HEK293 (cell line): ENCODE results near the gene LSM10.

ENCODE experiments used
- REPIN1 ChIP-seq: fragments of 450-650 bp; formaldehyde crosslinking; IDR thresholded peaks from 2 replicates; pipeline ENCODE4 v1.5.1; 2017; ENCODE audit warnings: missing biosample characterization, missing genetic modification characterization, low read depth
- SALL2 ChIP-seq: fragments of 450-650 bp; formaldehyde crosslinking; IDR thresholded peaks from 2 replicates; pipeline ENCODE4 v1.5.0; 2017; ENCODE audit warnings: missing biosample characterization, mild to moderate bottlenecking, missing genetic modification characterization, borderline replicate concordance
- SP3 ChIP-seq: fragments of 450-650 bp; formaldehyde crosslinking; IDR thresholded peaks from 2 replicates; pipeline ENCODE4 v1.5.1; 2016; ENCODE audit warnings: missing biosample characterization, missing genetic modification characterization
- SP7 ChIP-seq: fragments of 450-650 bp; formaldehyde crosslinking; IDR thresholded peaks from 2 replicates; pipeline ENCODE4 v1.5.1; 2016; ENCODE audit warnings: missing biosample characterization, missing genetic modification characterization
- ZBTB10 ChIP-seq: fragments of 450-650 bp; formaldehyde crosslinking; IDR thresholded peaks from 2 replicates; pipeline ENCODE4 v1.5.1; 2016; ENCODE audit warnings: missing biosample characterization, missing genetic modification characterization
- ZBTB11 ChIP-seq: fragments of 450-650 bp; formaldehyde crosslinking; conservative IDR thresholded peaks from 2 replicates; pipeline ENCODE4 v1.5.1; 2016; ENCODE audit warnings: low read depth, missing biosample characterization, missing genetic modification characterization
- ZNF114 ChIP-seq: fragments of 450-650 bp; formaldehyde crosslinking; IDR thresholded peaks from 2 replicates; pipeline ENCODE4 v1.5.0; 2017; ENCODE audit warnings: missing biosample characterization, missing genetic modification characterization
- ZNF121 ChIP-seq: fragments of 450-650 bp; formaldehyde crosslinking; IDR thresholded peaks from 2 replicates; pipeline ENCODE4 v1.5.1; 2016; ENCODE audit warnings: missing biosample characterization, missing genetic modification characterization
- ZNF24 ChIP-seq: fragments of 450-650 bp; formaldehyde crosslinking; IDR thresholded peaks from 2 replicates; pipeline ENCODE4 v1.5.1; 2016; ENCODE audit warnings: missing biosample characterization, missing genetic modification characterization
- ZNF324 ChIP-seq: fragments of 450-650 bp; formaldehyde crosslinking; IDR thresholded peaks from 2 replicates; pipeline ENCODE4 v1.5.1; 2016; ENCODE audit warnings: missing biosample characterization, missing genetic modification characterization
- ZNF341 ChIP-seq: fragments of 450-650 bp; formaldehyde crosslinking; IDR thresholded peaks from 2 replicates; pipeline ENCODE4; 2016; ENCODE audit warnings: low read depth, missing biosample characterization, missing genetic modification characterization
- ZNF366 ChIP-seq: fragments of 450-650 bp; formaldehyde crosslinking; conservative IDR thresholded peaks from 2 replicates; pipeline ENCODE4 v1.5.1; 2016; ENCODE audit warnings: missing biosample characterization, missing genetic modification characterization
- ZNF433 ChIP-seq: fragments of 450-650 bp; formaldehyde crosslinking; IDR thresholded peaks from 2 replicates; pipeline ENCODE4 v1.5.1; 2016; ENCODE audit warnings: missing biosample characterization, missing genetic modification characterization, low read depth
- ZNF473 ChIP-seq: fragments of 450-650 bp; formaldehyde crosslinking; IDR thresholded peaks from 2 replicates; pipeline ENCODE4 v1.5.1; 2017; ENCODE audit warnings: missing biosample characterization, missing genetic modification characterization
- ZNF571 ChIP-seq: fragments of 450-650 bp; formaldehyde crosslinking; IDR thresholded peaks from 2 replicates; pipeline ENCODE4 v1.5.0; 2017; ENCODE audit warnings: missing biosample characterization, missing genetic modification characterization
- ZNF585B ChIP-seq: fragments of 450-650 bp; formaldehyde crosslinking; IDR thresholded peaks from 2 replicates; pipeline ENCODE4 v1.5.1; 2016; ENCODE audit warnings: missing biosample characterization, missing genetic modification characterization
- ZNF624 ChIP-seq: fragments of 450-650 bp; formaldehyde crosslinking; IDR thresholded peaks from 2 replicates; pipeline ENCODE4 v1.5.1; 2017; ENCODE audit warnings: missing biosample characterization, missing genetic modification characterization
- ZNF707 ChIP-seq: fragments of 450-650 bp; formaldehyde crosslinking; IDR thresholded peaks from 2 replicates; pipeline ENCODE4 v1.5.1; 2016; ENCODE audit warnings: missing biosample characterization, missing genetic modification characterization
- ZNF768 ChIP-seq: fragments of 450-650 bp; formaldehyde crosslinking; IDR thresholded peaks from 2 replicates; pipeline ENCODE4 v1.5.1; 2018; ENCODE audit warnings: missing biosample characterization, mild to moderate bottlenecking, missing genetic modification characterization
- ZNF776 ChIP-seq: fragments of 450-650 bp; formaldehyde crosslinking; IDR thresholded peaks from 2 replicates; pipeline ENCODE4 v1.5.0; 2017; ENCODE audit warnings: missing biosample characterization, missing genetic modification characterization, borderline replicate concordance
- ZNF837 ChIP-seq: fragments of 450-650 bp; formaldehyde crosslinking; IDR thresholded peaks from 2 replicates; pipeline ENCODE4 v1.5.1; 2016; ENCODE audit warnings: missing biosample characterization, missing genetic modification characterization
- ZXDB ChIP-seq: fragments of 450-650 bp; formaldehyde crosslinking; IDR thresholded peaks from 2 replicates; pipeline ENCODE4 v1.5.1; 2016; ENCODE audit warnings: missing biosample characterization, missing genetic modification characterization
- TF ChIP-seq, protein P1 (sequence below): fragments of 450-650 bp; formaldehyde crosslinking; IDR thresholded peaks from 2 replicates; pipeline ENCODE4 v1.5.1; 2016; ENCODE audit warnings: missing biosample characterization, missing genetic modification characterization
- TF ChIP-seq, protein P2 (sequence below): fragments of 450-650 bp; formaldehyde crosslinking; IDR thresholded peaks from 2 replicates; pipeline ENCODE4 v1.5.1; 2016; ENCODE audit warnings: missing biosample characterization, missing genetic modification characterization
- TF ChIP-seq, protein P3 (sequence below): fragments of 450-650 bp; formaldehyde crosslinking; IDR thresholded peaks from 2 replicates; pipeline ENCODE4 v1.5.1; 2016; ENCODE audit warnings: missing biosample characterization, missing genetic modification characterization
- TF ChIP-seq, protein P4 (sequence below): fragments of 450-650 bp; formaldehyde crosslinking; IDR thresholded peaks from 2 replicates; pipeline ENCODE4; 2016; ENCODE audit warnings: missing biosample characterization, missing genetic modification characterization

LSM10 gene

GRCh38 chr1:36386265-36387140 lies 11.2 kb downstream of the LSM10 start (continued):
- TF ChIP-seq, protein P1, sequence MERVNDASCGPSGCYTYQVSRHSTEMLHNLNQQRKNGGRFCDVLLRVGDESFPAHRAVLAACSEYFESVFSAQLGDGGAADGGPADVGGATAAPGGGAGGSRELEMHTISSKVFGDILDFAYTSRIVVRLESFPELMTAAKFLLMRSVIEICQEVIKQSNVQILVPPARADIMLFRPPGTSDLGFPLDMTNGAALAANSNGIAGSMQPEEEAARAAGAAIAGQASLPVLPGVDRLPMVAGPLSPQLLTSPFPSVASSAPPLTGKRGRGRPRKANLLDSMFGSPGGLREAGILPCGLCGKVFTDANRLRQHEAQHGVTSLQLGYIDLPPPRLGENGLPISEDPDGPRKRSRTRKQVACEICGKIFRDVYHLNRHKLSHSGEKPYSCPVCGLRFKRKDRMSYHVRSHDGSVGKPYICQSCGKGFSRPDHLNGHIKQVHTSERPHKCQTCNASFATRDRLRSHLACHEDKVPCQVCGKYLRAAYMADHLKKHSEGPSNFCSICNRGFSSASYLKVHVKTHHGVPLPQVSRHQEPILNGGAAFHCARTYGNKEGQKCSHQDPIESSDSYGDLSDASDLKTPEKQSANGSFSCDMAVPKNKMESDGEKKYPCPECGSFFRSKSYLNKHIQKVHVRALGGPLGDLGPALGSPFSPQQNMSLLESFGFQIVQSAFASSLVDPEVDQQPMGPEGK (tag by site-specific recombination), result peak; percentile 85
- TF ChIP-seq ZNF473, result no peak
- TF ChIP-seq ZNF341 (tag by site-specific recombination), result peak; percentile 92
- TF ChIP-seq SP7 (tag by site-specific recombination), result peak; percentile 94
- TF ChIP-seq ZNF768, result no peak
- peak; percentile 95 for TF ChIP-seq ZNF324
- TF ChIP-seq ZNF624, result no peak
- TF ChIP-seq ZNF837 (tag by site-specific recombination), result no peak
- TF ChIP-seq ZNF707, result no peak
- TF ChIP-seq ZNF433 (tag by site-specific recombination), result no peak
- TF ChIP-seq SALL2, result no peak
- peak; percentile 91 for TF ChIP-seq ZNF24 (tag by site-specific recombination)
- no peak for TF ChIP-seq ZNF585B (tag by site-specific recombination)
- peak; percentile 69 for TF ChIP-seq SP3 (tag by site-specific recombination)
- TF ChIP-seq, protein P2, sequence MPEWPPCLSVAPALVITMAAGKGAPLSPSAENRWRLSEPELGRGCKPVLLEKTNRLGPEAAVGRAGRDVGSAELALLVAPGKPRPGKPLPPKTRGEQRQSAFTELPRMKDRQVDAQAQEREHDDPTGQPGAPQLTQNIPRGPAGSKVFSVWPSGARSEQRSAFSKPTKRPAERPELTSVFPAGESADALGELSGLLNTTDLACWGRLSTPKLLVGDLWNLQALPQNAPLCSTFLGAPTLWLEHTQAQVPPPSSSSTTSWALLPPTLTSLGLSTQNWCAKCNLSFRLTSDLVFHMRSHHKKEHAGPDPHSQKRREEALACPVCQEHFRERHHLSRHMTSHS, result no peak
- TF ChIP-seq ZNF366 (tag by site-specific recombination), result peak; percentile 98
- TF ChIP-seq ZNF571 (tag by site-specific recombination), result no peak
- no peak for TF ChIP-seq ZBTB11 (tag by site-specific recombination)
- no peak for TF ChIP-seq ZNF121
- TF ChIP-seq, protein P3, sequence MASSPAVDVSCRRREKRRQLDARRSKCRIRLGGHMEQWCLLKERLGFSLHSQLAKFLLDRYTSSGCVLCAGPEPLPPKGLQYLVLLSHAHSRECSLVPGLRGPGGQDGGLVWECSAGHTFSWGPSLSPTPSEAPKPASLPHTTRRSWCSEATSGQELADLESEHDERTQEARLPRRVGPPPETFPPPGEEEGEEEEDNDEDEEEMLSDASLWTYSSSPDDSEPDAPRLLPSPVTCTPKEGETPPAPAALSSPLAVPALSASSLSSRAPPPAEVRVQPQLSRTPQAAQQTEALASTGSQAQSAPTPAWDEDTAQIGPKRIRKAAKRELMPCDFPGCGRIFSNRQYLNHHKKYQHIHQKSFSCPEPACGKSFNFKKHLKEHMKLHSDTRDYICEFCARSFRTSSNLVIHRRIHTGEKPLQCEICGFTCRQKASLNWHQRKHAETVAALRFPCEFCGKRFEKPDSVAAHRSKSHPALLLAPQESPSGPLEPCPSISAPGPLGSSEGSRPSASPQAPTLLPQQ (tag by site-specific recombination), result peak; percentile 98
- 0 out of 2 replicates have a peak, but pooled peaks have one; percentile 34 for TF ChIP-seq ZBTB10 (tag by site-specific recombination)
- TF ChIP-seq ZXDB (tag by site-specific recombination), result peak; percentile 79
- no peak for TF ChIP-seq ZNF776 (tag by site-specific recombination)
- no peak for TF ChIP-seq ZNF114 (tag by site-specific recombination)
- TF ChIP-seq REPIN1 (tag by site-specific recombination), result no peak
- TF ChIP-seq, protein P4, sequence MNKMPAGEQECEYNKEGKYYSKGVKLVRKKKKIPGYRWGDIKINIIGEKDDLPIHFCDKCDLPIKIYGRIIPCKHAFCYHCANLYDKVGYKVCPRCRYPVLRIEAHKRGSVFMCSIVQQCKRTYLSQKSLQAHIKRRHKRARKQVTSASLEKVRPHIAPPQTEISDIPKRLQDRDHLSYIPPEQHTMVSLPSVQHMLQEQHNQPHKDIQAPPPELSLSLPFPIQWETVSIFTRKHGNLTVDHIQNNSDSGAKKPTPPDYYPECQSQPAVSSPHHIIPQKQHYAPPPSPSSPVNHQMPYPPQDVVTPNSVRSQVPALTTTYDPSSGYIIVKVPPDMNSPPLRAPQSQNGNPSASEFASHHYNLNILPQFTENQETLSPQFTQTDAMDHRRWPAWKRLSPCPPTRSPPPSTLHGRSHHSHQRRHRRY, result no peak
